UCSD-AML1 (cell line): ENCODE results near the gene LDLRAD3.
"Not testable (repeated sequence)": the region's sequence is repeated elsewhere in the genome, so short reads cannot be mapped to it uniquely, and the experiment has no call there.

Experiments used
- DNase-seq: peaks from one replicate; lab custom pipeline; 2025; ENCODE audit not compliant: unreplicated experiment; lab: John Stamatoyannopoulos, UW

LDLRAD3 gene

DNA sequence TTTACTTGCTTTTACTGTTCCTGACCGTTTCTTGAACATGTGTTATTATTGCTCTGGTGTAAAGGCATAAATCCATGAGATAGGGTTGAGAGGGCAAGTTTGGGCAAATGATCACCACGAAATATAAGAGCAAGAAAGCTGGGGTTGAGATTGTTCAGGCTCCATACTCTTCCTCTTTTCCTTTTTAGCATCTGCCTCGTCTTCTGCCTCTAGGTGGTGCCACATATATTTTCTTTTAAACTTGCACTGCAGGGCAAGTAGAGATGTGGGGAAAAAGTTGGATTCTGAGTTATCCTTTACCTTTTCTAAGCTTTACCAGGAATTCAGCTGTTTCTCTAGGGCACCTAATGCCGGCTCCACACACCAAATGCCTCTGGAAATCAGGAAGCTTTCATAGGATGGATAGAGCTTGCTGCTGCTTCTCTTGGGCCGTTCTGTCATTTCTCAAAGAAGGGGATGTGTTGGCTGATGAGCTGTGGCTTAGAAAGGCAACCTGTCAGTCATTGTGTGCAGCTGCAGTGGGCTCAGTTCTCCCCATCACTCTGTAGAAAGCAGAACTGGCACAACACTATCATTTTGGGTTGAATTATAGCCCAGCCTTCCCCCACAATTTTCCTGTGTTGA, 98.2 kb downstream of the LDLRAD3 start:
- no peak for DNase-seq

DNA sequence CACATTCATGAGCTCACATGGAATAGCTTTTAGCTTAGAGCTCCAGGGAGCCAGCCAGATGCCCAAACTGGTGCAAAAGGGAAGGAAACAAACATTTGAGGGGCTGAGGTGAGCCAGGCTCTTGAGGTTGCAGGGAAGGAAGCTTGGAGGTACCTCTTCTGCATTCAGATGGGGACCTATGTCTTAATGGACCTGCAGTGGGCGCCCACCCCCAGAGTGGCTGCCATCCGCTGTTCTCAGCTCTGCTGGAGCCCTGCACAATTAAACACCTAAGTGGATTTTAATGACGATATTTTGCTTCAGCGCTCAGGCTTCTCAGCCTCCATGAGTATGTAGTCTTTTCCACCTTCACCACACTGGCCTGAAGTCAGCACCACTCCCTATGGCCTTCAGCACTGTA, 100.8 kb downstream of the LDLRAD3 start:
- no peak for DNase-seq

DNA sequence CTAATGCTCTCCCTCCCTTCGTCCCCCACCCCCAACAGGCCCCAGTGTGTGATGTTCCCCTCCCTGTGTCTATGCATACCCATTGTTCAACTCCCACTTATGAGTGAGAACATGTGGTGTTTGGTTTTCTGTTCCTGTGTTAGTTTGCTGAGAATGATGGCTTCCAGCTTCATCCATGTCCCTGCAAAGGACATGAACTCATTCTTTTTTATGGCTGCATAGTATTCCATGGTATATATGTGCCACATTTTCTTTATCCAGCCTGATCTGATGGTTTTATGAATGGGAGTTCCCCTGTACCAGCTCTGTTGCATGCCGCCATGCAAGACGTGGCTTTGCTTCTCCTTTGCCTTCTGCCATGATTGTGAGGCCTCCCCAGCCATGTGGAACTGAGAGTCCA, 102.1 kb downstream of the LDLRAD3 start:
- DNase-seq: not testable (repeated sequence)

DNA sequence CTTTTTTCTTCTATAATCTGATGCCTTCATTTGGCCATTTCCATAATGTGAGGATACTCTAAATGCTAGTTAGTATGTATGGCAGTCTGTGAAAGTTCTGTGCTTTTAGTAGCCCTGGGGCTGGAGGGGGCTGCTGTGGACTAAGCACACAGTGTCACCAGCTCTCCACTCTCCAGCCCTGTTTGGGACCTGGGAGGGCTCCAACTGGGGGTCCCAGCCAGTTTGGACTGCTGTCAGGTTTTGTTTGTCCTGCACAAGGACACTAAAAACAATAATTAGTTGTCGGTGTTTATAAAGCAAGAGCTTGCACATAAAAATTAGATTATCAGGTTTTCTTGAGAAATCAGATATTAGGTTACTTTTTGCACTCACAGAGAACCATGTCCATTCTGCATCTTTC, 103.1 kb downstream of the LDLRAD3 start:
- no peak for DNase-seq

DNA sequence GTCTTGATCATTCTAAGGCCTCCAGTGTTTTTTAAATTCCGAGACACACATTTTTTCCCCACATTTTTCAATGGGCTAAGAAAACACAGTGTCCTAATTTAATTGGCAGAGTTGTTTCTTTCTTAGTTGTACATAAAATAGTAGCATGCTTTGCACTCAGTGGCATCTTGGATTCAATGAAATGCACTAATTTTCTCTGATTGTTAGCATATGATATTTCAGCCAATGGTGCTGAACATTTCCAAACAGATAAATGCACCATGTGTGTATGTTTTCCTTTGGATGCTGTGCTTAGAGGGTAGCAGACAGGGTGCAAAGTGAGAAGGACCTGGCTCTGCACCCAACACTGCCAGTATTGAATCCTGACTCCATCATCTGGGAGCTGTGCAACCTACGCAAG, 103.5 kb downstream of the LDLRAD3 start:
- DNase-seq: no peak

DNA sequence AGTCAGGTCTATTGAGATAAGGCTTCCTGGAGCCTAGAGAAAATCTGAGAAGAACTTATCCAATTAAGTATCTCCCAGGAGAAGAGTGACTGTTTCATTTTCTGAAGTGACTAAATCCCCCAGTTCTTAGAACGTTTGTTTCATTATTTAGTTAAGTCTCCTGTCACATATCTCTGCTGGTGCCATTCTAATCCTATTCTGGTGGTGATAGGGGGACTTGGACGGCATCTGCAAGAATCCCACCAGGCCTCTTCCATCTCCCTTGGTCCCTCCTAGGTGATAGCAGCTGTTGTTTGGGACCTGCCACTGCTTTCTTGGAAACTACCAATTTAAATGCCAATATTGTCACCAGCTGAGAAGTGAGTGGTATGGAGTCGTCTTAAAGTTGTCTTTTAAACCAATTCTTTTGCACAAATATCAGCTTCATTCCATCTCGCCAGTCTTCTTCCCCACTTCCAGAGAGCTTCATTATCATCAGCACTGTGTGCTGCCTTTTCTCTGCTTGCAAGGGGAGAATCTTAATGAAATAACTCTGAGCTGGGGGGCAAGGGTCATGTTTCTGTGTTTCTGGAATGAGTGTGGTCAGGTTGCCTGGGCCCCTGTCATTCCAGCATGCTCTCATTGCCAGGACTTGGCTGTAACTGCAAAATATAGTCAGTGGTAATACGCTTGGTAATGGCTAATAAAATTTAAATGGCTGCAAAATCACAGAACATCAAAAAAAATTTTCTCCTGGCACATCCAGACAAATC, 104.8 kb downstream of the LDLRAD3 start:
- DNase-seq: no peak

DNA sequence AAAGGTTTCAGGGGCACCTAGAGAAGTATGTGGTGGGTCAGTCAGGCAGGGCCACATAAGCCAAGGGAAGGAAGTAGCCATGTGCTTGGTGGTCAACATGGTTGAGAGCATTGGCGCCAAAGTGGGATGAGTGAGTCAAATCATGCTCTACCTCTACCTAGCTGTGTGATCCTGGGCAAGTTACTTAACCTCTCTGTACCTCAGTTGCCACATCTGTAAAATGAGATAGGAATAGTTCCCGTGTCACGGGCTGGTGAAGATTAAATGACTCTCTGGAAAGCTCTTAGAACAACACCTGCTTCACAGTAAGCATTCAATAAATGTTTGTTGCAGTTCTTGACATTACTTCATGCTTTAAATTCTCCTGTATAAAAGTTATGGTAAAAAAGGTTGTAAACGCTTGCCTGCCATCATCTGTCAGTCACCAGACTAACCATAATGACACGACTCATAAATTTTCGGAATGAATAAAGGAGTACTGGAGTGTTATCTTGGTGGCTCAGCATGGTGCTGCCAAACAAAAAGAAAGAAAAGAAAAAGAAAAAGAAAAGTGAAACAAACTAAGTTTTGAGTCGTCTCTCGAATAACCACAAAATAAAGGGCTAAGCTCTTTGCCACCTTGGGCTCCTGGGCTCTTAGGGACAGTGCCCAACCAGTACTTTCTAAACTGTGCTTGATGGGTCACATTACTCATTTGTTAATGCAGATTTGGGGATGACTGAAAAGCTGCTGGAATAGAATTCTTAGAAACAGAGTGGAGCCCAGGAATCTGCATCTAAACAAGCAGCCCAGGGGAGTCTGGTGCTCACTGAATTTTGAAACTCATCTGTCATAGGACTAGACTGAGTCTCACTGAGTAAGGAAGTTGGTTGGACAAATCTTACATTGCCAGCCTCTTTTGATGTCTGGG, 107.6 kb downstream of the LDLRAD3 start:
- DNase-seq: no peak

DNA sequence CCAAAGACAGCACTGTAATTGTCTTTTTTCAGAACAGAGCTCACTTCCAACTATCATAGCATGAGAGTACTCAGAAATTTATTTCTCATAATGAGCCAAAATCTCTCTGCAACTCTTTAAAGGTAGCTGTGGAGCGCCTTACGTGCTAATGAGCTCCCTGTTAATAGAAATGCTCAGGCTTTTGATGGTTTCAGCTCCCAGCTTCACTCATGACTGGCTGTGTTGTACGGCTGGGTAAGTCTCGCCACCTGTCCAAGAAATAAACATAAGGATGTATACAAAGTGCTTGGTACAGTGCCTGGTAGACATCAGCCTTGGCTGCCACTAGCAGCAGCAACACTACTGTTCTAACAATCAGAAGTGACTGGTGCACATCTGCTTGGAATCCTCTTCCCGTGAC, 109.4 kb downstream of the LDLRAD3 start:
- DNase-seq: no peak

DNA sequence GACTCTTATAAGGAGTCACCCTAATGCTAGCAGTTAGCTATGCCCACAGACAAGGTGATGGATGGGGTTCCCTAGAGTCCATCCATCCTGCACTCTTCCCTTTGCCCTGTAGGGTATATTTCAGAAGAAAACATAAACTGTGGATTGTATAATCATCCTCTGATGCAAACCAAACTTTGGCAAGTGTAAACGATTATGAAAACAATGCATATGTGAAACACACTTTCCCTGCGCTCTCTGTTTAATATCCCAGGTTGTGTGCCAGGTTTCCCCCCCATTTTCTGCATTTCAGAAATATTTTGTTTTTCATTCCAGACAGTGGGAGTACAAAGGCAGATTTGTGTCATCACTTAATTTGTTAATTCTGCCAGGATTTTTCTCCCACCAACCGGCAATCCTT, 110.0 kb downstream of the LDLRAD3 start:
- no peak for DNase-seq

DNA sequence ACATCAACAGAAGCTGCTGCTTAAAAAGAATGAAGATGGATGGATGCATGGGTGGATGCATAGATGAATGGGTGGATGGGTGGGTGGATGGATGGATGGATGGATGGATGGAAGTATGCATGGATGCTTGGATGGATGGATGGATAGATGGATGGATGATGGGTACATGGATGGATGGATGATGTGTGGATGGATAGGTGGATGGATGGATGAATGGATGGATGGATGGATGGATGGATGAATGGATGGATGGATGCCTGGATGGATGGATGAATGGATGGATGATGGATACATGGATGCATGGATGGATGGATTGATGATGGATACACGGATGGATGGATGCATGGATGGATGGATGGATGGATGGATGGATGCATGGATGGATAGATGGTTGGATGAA, 110.8 kb downstream of the LDLRAD3 start:
- DNase-seq: no peak

DNA sequence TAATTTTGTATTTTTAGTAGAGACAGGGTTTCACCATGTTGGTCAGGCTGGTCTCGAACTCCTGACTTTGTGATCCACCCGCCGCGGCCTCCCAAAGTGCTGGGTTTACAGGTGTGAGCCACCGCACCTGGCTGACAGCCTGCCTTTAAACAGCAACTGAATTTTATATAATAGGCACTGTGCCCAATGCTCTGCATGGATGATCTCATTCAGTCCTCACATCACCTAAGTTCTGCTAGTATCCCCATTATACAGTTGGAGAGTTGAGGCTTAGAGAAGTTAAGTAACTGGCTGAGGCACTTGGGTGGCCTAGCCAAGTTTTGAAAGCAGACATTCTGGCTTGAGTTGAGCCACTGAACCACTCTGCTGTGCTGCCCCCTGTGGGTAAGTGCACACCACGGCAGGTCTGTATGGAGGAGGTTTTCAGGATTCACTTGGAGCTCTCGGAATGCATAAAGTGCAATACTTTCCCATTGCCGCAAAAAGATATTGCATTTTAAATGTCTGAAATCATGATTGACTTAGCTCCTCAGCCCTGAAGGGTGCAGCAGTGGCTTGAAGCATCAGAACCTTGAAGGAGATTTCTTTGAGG, 112.4 kb downstream of the LDLRAD3 start:
- peak; percentile 43 for DNase-seq

DNA sequence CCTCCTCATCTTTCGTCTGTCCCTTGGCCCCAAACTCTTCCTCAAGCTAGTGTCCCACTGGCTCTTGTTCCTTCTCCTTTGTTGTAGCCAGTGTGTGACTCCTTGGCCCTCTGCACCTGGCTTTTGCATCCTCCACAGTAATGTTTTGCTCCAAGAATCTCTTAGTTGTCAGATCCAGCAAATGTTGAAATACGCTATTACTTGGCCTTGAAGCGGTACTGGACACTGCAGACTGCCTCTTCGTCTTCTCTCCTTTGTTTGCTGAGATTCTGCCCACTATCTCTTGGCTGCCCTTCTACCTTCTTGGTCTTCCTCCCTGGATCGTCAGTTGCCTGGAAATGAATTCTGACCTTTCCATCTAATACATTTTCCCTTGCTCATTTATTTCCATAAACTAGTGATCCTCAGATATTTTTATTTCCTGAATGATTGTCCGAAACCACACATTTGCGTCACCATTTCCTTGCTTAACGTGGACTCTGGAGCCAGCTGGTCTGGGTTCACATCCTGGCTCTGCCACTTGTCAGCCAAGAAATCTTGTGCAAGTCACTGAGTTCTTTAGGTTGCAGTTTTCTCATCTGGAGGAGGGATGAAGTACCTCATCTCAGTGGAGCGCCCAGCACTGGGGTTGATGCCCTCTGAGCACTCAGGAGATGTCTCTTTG, 113.6 kb downstream of the LDLRAD3 start:
- peak; percentile 35 for DNase-seq

DNA sequence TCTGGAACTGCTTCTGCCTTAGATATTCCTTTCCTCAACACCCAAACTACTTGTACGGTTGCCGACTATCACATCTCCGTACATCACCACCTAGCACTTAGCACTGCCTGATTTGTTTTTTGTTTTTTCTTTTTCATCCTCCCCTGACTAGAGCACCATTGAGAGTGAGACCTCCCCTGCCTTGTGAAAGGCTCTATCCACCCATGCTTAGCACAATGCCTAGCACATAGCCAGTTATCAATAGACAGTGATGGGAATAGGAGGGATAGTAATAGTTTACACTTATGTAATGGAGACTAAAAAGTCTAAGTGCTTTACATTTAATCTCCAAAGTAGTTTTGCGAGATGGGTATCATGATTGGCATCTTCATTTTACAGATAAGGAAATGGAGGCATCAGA, 115.8 kb downstream of the LDLRAD3 start:
- DNase-seq: no peak

DNA sequence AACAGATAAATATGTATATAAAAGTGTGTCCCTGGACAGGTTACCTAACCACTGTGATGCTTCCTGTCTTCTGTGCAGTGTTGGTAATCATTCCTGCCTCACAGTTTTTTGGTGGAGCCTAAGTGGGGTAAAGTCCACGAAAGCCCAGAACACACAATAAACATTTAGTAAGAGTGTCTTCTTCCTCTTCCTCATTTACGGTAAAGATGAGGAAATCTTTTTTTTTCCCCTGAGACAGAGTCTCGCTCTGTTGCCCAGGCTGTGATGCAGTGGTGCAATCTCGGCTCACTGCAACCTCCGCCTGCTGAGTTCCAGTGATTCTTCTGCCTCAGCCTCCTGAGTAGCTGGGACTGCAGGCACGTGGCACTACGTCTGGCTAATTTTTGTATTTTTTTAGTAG, 117.1 kb downstream of the LDLRAD3 start:
- DNase-seq: no peak

DNA sequence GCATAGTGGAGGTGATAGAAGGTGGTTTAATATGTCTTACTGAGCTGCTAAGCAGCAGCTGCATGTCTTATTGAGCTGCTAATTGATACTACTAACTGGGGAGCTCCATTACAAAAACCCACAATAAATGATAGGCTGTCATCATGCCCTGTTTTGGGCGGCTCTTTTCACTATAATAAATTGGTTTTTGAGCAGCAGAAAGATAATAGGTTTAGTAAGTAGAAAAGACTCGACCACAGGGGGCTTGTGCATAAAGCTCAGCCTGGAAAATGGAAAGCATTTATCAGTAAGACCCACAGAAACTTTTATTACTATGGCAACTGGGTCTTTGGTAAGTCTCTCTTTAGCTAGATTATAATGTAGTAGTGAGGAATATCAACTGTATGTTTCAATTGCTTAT, 117.6 kb downstream of the LDLRAD3 start:
- no peak for DNase-seq

DNA sequence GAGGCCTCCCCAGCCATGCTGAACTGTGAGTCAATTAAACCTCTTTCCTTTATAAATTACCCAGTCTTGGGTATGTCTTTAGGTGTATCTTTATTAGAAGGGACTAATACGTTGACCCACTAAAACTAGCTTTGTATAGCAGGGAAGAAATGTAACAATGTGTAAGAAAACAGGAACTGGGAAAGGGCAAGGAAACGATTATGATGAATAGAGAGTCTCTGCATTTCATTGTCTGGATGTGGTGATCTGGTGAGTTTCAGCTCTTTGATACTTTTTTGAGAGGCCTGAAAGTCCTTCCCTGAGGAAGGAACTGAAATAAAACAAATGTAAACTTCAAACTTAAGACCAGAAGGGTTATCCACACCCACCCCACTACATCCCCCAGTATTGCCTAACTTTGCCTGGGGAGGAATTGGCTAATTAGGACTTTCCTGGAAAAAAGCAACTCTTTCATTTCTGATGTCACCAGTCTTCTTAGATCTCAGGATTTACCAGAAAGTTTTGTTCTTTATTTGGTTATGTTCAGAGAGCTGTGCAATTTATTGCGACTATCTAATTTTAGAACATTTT, 119.0 kb downstream of the LDLRAD3 start:
- no peak for DNase-seq

DNA sequence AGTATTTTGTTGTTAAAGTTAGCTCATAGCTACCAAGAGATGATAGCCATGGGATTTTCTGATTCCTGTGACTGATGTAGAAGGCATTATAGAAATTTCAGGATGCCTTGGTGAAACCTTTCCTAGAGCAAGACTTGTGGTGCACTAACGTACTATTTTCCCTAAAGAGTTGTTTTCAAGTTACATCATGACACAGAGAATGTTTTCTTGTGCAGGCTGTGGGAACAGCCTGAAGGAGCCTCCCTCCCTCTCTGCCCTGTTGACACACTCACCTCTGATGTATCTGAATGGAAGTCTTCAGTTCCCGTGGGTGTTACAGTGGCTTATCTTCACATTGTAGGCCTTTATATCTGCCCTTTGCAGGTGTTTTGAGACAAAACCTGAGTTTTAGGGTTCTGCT, 121.6 kb downstream of the LDLRAD3 start:
- no peak for DNase-seq

DNA sequence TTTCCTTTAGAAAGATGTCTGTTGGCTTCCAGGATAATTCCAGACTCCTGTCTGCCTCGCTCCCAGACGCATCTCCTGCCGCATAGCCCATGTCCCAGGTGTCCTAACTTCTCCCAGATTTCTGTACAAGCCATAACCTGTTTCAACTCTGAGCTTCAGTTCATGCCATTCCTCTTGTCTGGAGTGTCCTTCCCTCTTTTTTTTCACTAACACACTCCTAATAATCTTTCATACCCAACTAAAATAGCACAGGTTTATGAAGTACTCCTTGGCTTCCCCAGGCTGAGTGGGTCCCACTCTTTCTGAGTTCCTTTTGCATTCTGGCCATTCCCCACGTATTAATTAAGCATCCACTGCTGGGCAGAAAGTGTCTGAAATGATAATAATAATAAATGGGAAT, 123.0 kb downstream of the LDLRAD3 start:
- DNase-seq: no peak

DNA sequence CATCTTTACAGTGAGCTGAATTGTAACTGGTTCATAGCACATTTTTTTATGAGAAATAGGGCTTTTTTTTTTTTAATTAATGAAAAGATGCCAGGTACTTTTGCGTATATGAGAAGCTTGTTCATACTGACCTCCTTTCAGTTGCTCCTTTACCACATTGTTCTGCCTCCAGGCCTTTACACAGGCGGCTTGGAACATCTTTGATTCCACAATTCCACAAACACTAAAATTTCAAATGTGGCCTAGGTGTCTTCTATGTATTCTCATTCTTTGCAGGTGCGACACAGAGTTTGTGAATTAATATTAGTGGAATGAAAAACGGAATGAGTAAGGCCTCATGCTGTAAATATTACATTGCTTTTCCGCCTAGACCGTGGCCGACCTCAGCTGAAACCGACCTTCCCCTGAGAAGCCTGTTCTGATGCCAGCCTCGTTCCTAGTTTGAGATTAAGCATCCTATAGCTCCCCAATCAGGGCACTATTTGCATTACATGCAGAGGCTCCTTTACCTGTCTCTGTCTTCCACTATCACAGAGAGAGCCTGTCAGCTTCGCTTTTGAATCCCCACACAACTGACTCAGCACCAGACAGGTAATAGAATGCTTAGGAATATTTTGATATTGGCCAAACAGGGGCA, 125.8 kb downstream of the LDLRAD3 start:
- no peak for DNase-seq
